Measurements from ENCODE around the gene WBP4. TPM values are rescaled to one million over a fixed set of nuclear protein-coding genes. Genes with fewer than 3 reads are reported as not detected.

WBP4 gene
- total and polyA plus RNA-seq, 11 donors: 12.4 to 29.9 (median 20.6) TPM

DNA sequence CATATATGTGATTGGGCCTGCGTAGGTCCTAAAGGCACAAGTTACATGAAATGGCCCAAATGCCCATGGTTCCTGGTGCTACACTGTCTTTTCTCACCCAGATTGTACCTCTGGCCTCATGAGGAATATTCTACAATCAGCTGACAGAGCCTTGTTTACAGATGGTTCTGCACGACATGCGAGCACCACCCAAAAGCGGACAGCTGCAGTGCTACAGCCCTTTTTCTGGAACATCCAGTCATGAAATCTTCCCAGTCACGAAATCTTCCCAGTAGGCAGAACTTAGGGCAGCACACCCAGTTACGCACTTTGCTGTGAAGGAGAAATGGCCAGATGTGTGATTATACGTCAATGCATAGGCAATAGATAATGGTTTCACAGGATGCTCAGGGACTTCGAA, 34.5 kb upstream of the WBP4 start:
- no peak overlapping the region for H3K4me3 ChIP-seq
- intact Hi-C loops (cut with DNase I): no loop called here
- no peaks in the 10 kb centered on the region for H3K27me3 ChIP-seq
- H3K4me1 ChIP-seq: peaks cover 5 to 70% (median 28%) of the 10 kb centered on the region in 12 donors
- DNase-seq (no peak), ATAC-seq (no peak)
- no peaks in the 10 kb centered on the region for H3K9me3 ChIP-seq
- no peak overlapping the region for H3K27ac ChIP-seq
- TF ChIP-seq, protein P1, sequence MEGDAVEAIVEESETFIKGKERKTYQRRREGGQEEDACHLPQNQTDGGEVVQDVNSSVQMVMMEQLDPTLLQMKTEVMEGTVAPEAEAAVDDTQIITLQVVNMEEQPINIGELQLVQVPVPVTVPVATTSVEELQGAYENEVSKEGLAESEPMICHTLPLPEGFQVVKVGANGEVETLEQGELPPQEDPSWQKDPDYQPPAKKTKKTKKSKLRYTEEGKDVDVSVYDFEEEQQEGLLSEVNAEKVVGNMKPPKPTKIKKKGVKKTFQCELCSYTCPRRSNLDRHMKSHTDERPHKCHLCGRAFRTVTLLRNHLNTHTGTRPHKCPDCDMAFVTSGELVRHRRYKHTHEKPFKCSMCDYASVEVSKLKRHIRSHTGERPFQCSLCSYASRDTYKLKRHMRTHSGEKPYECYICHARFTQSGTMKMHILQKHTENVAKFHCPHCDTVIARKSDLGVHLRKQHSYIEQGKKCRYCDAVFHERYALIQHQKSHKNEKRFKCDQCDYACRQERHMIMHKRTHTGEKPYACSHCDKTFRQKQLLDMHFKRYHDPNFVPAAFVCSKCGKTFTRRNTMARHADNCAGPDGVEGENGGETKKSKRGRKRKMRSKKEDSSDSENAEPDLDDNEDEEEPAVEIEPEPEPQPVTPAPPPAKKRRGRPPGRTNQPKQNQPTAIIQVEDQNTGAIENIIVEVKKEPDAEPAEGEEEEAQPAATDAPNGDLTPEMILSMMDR (IDR thresholded peaks at IDR 0.05): no peak
- TF ChIP-seq POLR2A (IDR thresholded peaks at IDR 0.05): no peak
- 89 to 96% (median 95%) methylated on average over 7 to 8 of the region's 8 CpGs for WGBS, 4 donors
- H3K36me3 ChIP-seq: peaks cover 0 to 6% (median 0%) of the 10 kb centered on the region in 9 donors

DNA sequence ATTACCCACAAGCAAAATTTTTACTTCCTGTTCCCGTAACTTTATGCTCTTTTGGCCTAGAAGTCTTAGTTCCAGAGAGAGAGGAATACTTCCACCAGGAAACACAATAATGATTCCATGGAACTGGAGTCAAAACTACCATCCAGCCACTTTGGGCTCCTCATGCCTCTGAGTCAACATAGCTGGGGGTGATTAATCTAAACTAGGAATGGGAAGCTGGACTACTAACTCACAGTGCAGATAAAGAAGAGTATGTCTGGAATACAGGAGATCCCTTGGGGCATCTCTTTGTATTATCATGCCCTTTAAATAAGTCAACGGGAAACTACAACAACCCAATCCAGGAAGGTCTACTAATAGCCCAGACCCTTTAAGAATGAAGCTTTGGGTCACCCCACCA, 33.3 kb upstream of the WBP4 start:
- no peaks in the 10 kb centered on the region for H3K27me3 ChIP-seq
- H3K27ac ChIP-seq: peak overlapping the region in 1 of 12 donors; percentile 21
- TF ChIP-seq, protein P1 (IDR thresholded peaks at IDR 0.05): no peak
- peaks cover 0 to 6% (median 0%) of the 10 kb centered on the region in 9 donors for H3K36me3 ChIP-seq
- no peak for ATAC-seq
- WGBS, 4 donors: 51 to 66% (median 59%) methylated on average over 2 of the region's 2 CpGs
- no peaks in the 10 kb centered on the region for H3K9me3 ChIP-seq
- DNase-seq: no peak
- intact Hi-C loops (cut with DNase I): no loop called here
- no peak overlapping the region for H3K4me3 ChIP-seq
- peaks cover 2 to 71% (median 27%) of the 10 kb centered on the region in 12 donors for H3K4me1 ChIP-seq

DNA sequence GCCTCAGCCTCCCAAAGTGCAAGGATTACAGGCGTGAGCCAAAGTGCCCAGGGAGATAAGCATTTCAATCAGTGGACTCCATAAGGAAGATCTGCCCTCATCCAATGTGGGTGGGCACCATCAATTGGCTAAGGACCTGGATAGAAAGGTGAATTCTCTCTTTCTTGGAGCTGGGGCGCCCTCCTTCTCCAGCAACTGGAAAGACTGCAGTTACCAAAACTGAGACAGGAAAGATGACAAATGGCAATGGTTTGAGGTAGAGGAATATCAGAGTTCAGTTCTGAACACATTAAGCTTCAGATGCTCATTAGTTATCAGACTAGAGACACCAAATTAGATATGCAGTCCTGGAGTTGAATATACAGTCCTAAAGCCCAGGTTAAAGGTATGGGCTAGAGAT, 31.7 kb upstream of the WBP4 start:
- intact Hi-C loops (cut with DNase I): no loop called here
- H3K9me3 ChIP-seq: no peaks in the 10 kb centered on the region
- H3K27ac ChIP-seq: no peak overlapping the region
- H3K36me3 ChIP-seq: peaks cover 0 to 6% (median 0%) of the 10 kb centered on the region in 9 donors
- ATAC-seq: no peak
- no peaks in the 10 kb centered on the region for H3K27me3 ChIP-seq
- TF ChIP-seq, protein P1 (IDR thresholded peaks at IDR 0.05): no peak
- no peak for TF ChIP-seq POLR2A (IDR thresholded peaks at IDR 0.05)
- peaks cover 2 to 73% (median 30%) of the 10 kb centered on the region in 12 donors for H3K4me1 ChIP-seq
- DNase-seq: no peak
- H3K4me3 ChIP-seq: no peak overlapping the region
- WGBS, 4 donors: 94 to 100% (median 99%) methylated on average over 2 of the region's 2 CpGs

DNA sequence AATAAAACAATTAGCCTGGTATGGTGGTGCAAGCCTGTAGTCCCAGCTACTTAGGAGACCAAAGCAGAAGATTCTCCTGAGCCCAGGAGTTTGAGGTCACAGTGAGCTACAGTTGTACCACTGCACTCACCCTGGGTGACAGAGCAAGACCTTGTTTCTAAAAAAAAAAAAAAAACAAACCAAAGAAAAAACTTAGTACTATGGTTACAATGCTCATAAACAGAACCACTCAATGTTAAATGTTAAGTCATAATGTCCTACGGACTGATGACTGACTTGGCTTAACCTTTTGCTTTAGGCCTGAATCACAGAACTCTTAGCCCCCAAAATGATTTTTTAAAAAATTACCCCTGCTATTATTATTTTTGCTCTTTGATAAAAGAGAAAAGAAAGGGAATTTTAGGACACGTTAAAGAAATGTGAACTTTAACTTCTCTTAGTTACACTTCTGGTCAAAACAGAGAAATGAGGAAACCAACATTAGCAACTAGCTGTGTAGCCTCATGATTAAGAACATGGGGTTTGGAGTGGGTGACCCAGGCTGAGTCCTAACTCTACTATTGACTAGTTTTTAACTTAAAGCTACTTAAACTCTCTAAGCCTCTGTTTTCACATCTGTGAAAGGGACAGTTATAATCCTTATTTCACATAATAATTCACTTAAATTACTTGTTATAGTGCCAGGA, 28.5 kb upstream of the WBP4 start:
- Histone ChIP-seq H3K27ac (no peak overlapping the region), H3K36me3 (no peaks in the 10 kb centered on the region), H3K9me3 (no peaks in the 10 kb centered on the region), H3K4me1 (peaks cover 2 to 55% (median 21%) of the 10 kb centered on the region in 12 donors), H3K27me3 (no peaks in the 10 kb centered on the region), H3K4me3 (no peak overlapping the region)
- DNase-seq (no peak), ATAC-seq (peak in 1 of 4 donors; percentile 35)
- intact Hi-C loops (cut with DNase I): no loop called here
- WGBS, 4 donors: 51 to 74% (median 62%) methylated on average over 2 of the region's 2 CpGs
- TF ChIP-seq POLR2A (IDR thresholded peaks at IDR 0.05): no peak
- TF ChIP-seq, protein P1 (IDR thresholded peaks at IDR 0.05): no peak

All from heart left ventricle (tissue), 16 donors.